SU-DHL-6 (cell line): ENCODE measurements around the gene PPP2R2C.

ENCODE experiments used
- H2AFZ ChIP-seq: fragments of 200-600 bp; sonication (generic); 2 replicates; pipeline ENCODE4 v1.6.1; 2014; ENCODE audit warnings: low read depth, mild to moderate bottlenecking, moderate library complexity, mixed read lengths, antibody characterized with exemption, low read length; ENCODE audit not compliant: severe bottlenecking
- H3F3A ChIP-seq: fragments of 200-600 bp; shearing (Covaris generic); 2 replicates; pipeline ENCODE4 v1.6.0; 2016; ENCODE audit warnings: antibody characterized with exemption, mild to moderate bottlenecking; ENCODE audit not compliant: insufficient read depth
- H3K27ac ChIP-seq: fragments of 200-600 bp; sonication (generic); 2 replicates; pipeline ENCODE4 v1.5.1; 2016; ENCODE audit warnings: low read depth, mild to moderate bottlenecking, low read length, moderate library complexity, mixed read lengths
- H3K27me3 ChIP-seq: fragments of 200-600 bp; sonication (generic), shearing (Covaris generic); 2 replicates; pipeline ENCODE4 v1.6.0; 2014; ENCODE audit warnings: mild to moderate bottlenecking, low read length
- H3K36me3 ChIP-seq: fragments of 200-600 bp; sonication (generic); 2 replicates; pipeline ENCODE4 v1.6.1; 2014; ENCODE audit warnings: mild to moderate bottlenecking, low read length, mixed read lengths
- H3K4me2 ChIP-seq: fragments of 300-600, 200-600 bp; shearing (Covaris generic), sonication (generic); 2 replicates; pipeline ENCODE4 v1.6.0; 2014; ENCODE audit warnings: low read length, low read depth, mild to moderate bottlenecking; ENCODE audit not compliant: poor library complexity, severe bottlenecking
- H3K4me3 ChIP-seq: fragments of 200-600 bp; sonication (generic); 2 replicates; pipeline ENCODE4 v1.5.1; 2014; ENCODE audit warnings: antibody characterized with exemption, low read length, mild to moderate bottlenecking, mixed read lengths; ENCODE audit not compliant: insufficient read depth, poor library complexity, severe bottlenecking
- H3K79me2 ChIP-seq: fragments of 200-600 bp; sonication (generic); 2 replicates; pipeline ENCODE4 v1.6.1; 2014; ENCODE audit warnings: mild to moderate bottlenecking, low read length, moderate library complexity; ENCODE audit not compliant: insufficient read depth
- H3K9ac ChIP-seq: fragments of 200-600 bp; sonication (generic); 2 replicates; pipeline ENCODE4 v1.7.0; 2014; ENCODE audit warnings: mild to moderate bottlenecking, low read length
- H3K9me2 ChIP-seq: fragments of 200-600 bp; sonication (generic); replicated peaks from 2 replicates; pipeline ENCODE4 v1.6.1; 2014; ENCODE audit warnings: low read length; ENCODE audit not compliant: insufficient read depth
- H3K9me3 ChIP-seq: fragments of 200-600 bp; sonication (generic); 2 replicates; pipeline ENCODE4 v1.6.1; 2014; ENCODE audit warnings: low read length, mixed read lengths; ENCODE audit not compliant: insufficient read depth
- H4K20me1 ChIP-seq: fragments of 200-600 bp; sonication (generic); 2 replicates; pipeline ENCODE4 v1.6.1; 2014; ENCODE audit warnings: low read depth, mild to moderate bottlenecking, antibody characterized with exemption, low read length, moderate library complexity, mixed read lengths
- CTCF ChIP-seq: fragments of 200-600 bp; sonication (generic); IDR thresholded peaks from one replicate; pipeline ENCODE4 v1.5.1; 2017; ENCODE audit warnings: antibody characterized with exemption, mild to moderate bottlenecking, low read length, moderate library complexity; ENCODE audit not compliant: insufficient read depth, poor library complexity, severe bottlenecking
- EZH2phosphoT487 ChIP-seq: fragments of 200-600 bp; sonication (generic), shearing (Covaris generic); conservative IDR thresholded peaks from 2 replicates; pipeline ENCODE4 v1.6.1; 2018; ENCODE audit warnings: mild to moderate bottlenecking, antibody characterized with exemption, low read length, moderate library complexity, mixed read lengths

Gene PPP2R2C

GRCh38 chr4:6403400-6403685 lies 69.1 kb downstream of the PPP2R2C start:
- Histone ChIP-seq H3K9me3 (no peaks in the 10 kb centered on the region), H3K36me3 (no peaks in the 10 kb centered on the region), H3K4me3 (no peak overlapping the region), H3K79me2 (no peaks in the 10 kb centered on the region), H3K9me2 (no peaks in the 10 kb centered on the region), H3K27me3 (no peaks in the 10 kb centered on the region), H3K9ac (no peak overlapping the region), H4K20me1 (no peaks in the 10 kb centered on the region), H3K4me2 (no peak overlapping the region), H3F3A (no peaks in the 10 kb centered on the region), H3K27ac (no peak overlapping the region), H2AFZ (no peak overlapping the region)
- TF ChIP-seq EZH2phosphoT487, result no peak
- TF ChIP-seq CTCF, result no peak

GRCh38 chr4:6402566-6403399 lies 69.6 kb downstream of the PPP2R2C start:
- Histone ChIP-seq H3K9me3 (no peaks in the 10 kb centered on the region), H2AFZ (no peak overlapping the region), H3K27ac (no peak overlapping the region), H3K9me2 (no peaks in the 10 kb centered on the region), H4K20me1 (no peaks in the 10 kb centered on the region), H3K27me3 (no peaks in the 10 kb centered on the region), H3K79me2 (no peaks in the 10 kb centered on the region), H3K4me2 (no peak overlapping the region), H3K4me3 (no peak overlapping the region), H3K36me3 (no peaks in the 10 kb centered on the region), H3K9ac (no peak overlapping the region), H3F3A (no peaks in the 10 kb centered on the region)
- TF ChIP-seq EZH2phosphoT487 (no peak), CTCF (no peak)

GRCh38 chr4:6401797-6402196 lies 70.6 kb downstream of the PPP2R2C start:
- no peaks in the 10 kb centered on the region for H3K9me2 ChIP-seq
- TF ChIP-seq EZH2phosphoT487 (no peak), CTCF (no peak)
- H3F3A ChIP-seq, result no peaks in the 10 kb centered on the region
- no peaks in the 10 kb centered on the region for H3K27me3 ChIP-seq
- H3K79me2 ChIP-seq, result no peaks in the 10 kb centered on the region
- no peaks in the 10 kb centered on the region for H3K36me3 ChIP-seq
- H3K9me3 ChIP-seq, result no peaks in the 10 kb centered on the region
- H3K9ac ChIP-seq, result no peak overlapping the region
- H2AFZ ChIP-seq, result no peak overlapping the region
- H4K20me1 ChIP-seq, result no peaks in the 10 kb centered on the region
- H3K27ac ChIP-seq, result no peak overlapping the region
- no peak overlapping the region for H3K4me3 ChIP-seq
- no peak overlapping the region for H3K4me2 ChIP-seq
